ENCODE results near the gene HSP90AA1.

HSP90AA1 gene

DNA sequence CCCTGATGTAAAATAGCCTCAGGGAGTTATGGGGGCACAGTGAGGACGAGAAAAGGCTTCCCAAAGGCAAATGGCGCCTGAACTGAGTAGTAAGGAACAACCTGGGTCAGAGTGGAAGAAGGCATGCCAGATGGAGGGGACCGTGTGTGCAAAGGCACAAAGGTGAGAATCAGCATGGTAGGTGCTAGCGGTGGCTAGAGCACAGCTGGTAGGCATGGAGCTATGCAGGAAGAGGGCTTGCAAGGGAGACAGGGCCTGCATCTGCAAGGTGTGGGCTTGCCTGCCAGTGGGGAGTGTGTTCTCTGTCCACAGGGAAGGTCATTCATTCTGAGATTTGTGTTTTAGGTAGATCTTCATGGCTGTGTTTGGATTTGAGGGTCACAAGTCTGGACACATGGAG lies 18.5 kb upstream of the HSP90AA1 start:
- Histone ChIP-seq H3K4me1 (no peaks in the 10 kb centered on the region), H3K27me3 (no peaks in the 10 kb centered on the region), H3K4me3 (ENCODE audit: low read depth, low read length) (no peak overlapping the region), H3K9me3 (no peaks in the 10 kb centered on the region), H3K36me3 (no peaks in the 10 kb centered on the region)
- TF ChIP-seq, protein P1, sequence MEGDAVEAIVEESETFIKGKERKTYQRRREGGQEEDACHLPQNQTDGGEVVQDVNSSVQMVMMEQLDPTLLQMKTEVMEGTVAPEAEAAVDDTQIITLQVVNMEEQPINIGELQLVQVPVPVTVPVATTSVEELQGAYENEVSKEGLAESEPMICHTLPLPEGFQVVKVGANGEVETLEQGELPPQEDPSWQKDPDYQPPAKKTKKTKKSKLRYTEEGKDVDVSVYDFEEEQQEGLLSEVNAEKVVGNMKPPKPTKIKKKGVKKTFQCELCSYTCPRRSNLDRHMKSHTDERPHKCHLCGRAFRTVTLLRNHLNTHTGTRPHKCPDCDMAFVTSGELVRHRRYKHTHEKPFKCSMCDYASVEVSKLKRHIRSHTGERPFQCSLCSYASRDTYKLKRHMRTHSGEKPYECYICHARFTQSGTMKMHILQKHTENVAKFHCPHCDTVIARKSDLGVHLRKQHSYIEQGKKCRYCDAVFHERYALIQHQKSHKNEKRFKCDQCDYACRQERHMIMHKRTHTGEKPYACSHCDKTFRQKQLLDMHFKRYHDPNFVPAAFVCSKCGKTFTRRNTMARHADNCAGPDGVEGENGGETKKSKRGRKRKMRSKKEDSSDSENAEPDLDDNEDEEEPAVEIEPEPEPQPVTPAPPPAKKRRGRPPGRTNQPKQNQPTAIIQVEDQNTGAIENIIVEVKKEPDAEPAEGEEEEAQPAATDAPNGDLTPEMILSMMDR (IDR thresholded peaks at IDR 0.05; ENCODE audit: low read depth, low read length): no peak
- DNase-seq: no peak

DNA sequence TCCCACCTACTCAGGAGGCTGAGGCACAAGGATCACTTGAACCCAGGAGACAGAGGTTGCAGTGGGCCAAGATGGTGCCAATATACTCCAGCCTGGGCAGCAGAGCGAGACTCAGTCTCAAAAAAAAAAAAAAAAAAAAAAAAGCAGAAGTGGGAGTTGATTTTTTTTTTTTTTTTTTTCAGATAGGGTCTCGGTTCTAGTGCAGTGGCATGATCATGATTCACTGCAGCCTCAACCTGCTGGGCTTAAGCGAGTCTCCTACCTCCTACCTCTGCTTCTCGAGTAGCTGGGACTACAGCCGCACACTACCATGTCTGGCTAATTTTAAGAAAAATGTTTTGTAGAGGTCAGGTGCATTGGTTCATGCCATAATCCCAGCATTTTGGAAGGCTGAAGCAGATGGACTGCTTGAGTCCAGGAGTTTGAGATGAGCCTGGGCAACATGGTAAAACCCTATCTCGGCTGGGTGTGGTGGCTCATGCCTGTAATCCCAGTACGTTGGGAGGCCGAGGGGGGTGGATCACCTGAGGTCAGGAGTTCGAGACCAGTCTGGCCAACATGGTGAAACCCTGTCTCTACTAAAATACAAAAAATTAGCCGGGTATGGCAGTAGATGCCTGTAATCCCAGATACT lies 16.3 kb upstream of the HSP90AA1 start:
- no peaks in the 10 kb centered on the region for H3K9me3 ChIP-seq
- H3K27me3 ChIP-seq: no peaks in the 10 kb centered on the region
- H3K4me1 ChIP-seq: no peaks in the 10 kb centered on the region
- H3K4me3 ChIP-seq (ENCODE audit: low read depth, low read length): no peak overlapping the region
- TF ChIP-seq, protein P1 (IDR thresholded peaks at IDR 0.05; ENCODE audit: low read depth, low read length): no peak
- DNase-seq: no peak
- H3K36me3 ChIP-seq: no peaks in the 10 kb centered on the region

DNA sequence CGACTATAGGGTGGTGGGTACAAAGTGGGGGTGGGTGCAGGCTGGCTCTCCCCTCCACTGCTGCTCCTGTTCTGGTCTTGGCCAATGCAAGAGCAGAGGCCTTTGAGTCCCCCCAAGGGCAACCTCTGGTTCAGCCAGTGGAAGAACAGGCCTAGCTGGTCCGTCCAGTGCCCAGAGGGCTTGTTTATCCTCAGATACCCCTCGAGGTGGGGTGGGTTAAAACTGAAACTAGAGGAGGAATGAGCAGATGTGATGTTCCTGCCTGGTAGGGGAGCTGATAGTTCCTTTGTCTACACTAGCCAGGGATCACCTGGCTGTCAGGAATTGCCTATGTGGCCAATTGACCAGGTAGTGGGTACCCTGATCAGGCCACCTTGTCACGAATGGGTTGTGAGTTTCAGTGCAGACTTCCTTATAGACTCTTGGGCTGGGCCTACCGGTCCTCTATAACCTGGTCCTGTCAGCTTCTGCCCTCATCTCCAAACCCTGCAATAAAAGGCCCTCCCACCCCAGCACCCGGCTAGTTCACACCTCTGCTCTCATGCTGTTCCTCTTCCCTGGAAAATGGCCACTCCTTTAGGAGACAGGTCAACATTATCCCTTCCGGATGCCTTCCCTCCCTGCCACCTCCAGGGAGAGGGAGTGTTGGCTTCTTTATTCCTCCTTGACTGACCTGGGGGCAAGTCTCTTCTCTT lies 10.7 kb upstream of the HSP90AA1 start:
- H3K9me3 ChIP-seq: no peaks in the 10 kb centered on the region
- TF ChIP-seq, protein P1 (IDR thresholded peaks at IDR 0.05; ENCODE audit: low read depth, low read length): no peak
- no peaks in the 10 kb centered on the region for H3K36me3 ChIP-seq
- no peaks in the 10 kb centered on the region for H3K27me3 ChIP-seq
- DNase-seq: no peak
- peaks cover 7% of the 10 kb centered on the region for H3K4me1 ChIP-seq
- no peak overlapping the region for H3K4me3 ChIP-seq (ENCODE audit: low read depth, low read length)

DNA sequence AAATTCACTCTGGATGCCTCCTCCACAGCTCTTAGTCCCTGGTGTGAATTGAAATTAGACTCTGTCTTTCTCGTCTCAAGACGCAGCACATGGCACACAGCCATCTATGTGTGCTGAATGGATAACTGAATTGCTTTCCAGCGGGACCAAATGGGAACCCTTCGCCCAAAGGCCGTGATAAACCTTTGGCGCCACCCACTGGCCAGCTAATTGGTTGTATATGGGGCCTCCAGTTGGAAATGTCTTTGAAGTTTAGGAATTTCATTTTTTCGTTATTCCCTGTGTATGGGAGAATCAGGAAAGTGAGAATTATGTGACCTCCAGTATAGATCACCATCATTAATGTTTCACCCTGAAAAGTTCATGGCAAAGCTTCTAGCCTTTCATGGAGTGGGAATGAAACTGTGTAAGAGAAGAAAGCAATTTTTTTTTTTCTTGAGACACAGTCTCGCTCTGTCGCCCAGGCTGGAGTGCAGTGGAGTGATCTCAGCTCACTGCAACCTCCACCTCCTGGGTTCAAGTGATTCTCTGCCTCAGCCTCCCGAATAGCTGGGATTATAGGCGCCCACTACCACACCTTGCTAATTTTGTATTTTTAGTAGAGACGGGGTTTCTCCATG lies 9.8 kb upstream of the HSP90AA1 start:
- Histone ChIP-seq H3K36me3 (no peaks in the 10 kb centered on the region), H3K4me1 (peaks cover 7% of the 10 kb centered on the region), H3K27me3 (no peaks in the 10 kb centered on the region), H3K4me3 (ENCODE audit: low read depth, low read length) (no peak overlapping the region), H3K9me3 (no peaks in the 10 kb centered on the region)
- TF ChIP-seq, protein P1 (IDR thresholded peaks at IDR 0.05; ENCODE audit: low read depth, low read length): peak; percentile 91
- peak; percentile 88 for DNase-seq

DNA sequence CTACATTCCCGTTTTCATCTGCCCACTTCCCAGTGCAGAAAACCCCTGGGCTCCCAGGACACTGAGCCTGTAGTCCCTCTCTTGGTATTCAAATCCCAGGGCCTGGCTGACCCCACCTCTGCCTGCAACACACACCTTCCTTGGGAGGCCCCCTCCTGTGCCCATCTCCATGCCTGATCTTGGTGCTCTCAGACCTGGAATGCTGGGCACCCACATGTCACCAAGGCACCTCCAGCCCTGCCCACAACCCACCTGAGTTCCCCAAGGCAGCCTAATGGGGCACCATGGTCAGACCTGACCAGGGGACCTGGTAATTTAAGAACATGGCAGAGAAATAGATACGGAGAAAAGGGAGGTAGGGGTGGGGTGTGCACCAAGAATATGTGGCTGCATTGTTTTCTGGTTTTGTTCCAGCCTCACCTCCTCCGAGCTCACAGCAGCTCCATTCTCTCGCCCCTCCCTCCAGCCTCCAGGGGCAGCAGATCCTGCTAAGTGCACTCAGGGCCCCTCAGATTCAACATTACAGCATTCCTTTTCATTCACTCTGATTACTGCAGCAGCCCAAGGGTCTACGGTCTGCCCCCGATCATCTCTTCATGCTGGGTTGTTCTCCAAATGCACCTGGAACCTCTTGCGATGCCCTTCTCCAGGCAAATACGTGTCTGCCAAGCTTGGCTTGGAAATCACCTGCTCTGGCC lies 9.2 kb upstream of the HSP90AA1 start:
- Histone ChIP-seq H3K9me3 (no peaks in the 10 kb centered on the region), H3K4me1 (peaks cover 7% of the 10 kb centered on the region), H3K4me3 (ENCODE audit: low read depth, low read length) (no peak overlapping the region), H3K27me3 (no peaks in the 10 kb centered on the region), H3K36me3 (no peaks in the 10 kb centered on the region)
- DNase-seq: peak; percentile 30
- TF ChIP-seq, protein P1 (IDR thresholded peaks at IDR 0.05; ENCODE audit: low read depth, low read length): no peak

Data from BE2C (cell line).